NB4 (cell line): Measurements from ENCODE around the gene EIF1AD.
"Not testable (repeated sequence)": the region's sequence is repeated elsewhere in the genome, so short reads cannot be mapped to it uniquely, and the experiment has no call there.

Source experiments
- POLR2A ChIP-seq: IDR thresholded peaks from 2 replicates; pipeline ENCODE4 v1.6.1; 2011; ENCODE audit warnings: mild to moderate bottlenecking; ENCODE audit not compliant: insufficient read length; ENCODE audit errors: extremely low read depth
- TF ChIP-seq, protein P1 (sequence below): IDR thresholded peaks from one replicate; pipeline ENCODE4 v1.5.1; 2012; ENCODE audit warnings: low read depth, low read length

DNA sequence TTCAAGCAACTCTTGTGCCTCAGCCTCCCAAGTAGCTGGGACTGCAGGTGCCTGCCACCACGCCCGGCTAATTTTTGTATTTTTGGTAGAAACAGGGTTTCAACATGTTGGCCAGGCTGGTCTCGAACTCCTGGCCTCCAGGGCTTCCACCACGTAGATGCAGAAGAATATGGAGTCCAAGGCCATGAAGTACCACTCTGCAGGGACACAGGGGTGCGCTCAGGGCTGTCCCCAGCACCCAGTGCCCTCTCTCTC, 21.2 kb upstream of the EIF1AD start:
- TF ChIP-seq, protein P1, sequence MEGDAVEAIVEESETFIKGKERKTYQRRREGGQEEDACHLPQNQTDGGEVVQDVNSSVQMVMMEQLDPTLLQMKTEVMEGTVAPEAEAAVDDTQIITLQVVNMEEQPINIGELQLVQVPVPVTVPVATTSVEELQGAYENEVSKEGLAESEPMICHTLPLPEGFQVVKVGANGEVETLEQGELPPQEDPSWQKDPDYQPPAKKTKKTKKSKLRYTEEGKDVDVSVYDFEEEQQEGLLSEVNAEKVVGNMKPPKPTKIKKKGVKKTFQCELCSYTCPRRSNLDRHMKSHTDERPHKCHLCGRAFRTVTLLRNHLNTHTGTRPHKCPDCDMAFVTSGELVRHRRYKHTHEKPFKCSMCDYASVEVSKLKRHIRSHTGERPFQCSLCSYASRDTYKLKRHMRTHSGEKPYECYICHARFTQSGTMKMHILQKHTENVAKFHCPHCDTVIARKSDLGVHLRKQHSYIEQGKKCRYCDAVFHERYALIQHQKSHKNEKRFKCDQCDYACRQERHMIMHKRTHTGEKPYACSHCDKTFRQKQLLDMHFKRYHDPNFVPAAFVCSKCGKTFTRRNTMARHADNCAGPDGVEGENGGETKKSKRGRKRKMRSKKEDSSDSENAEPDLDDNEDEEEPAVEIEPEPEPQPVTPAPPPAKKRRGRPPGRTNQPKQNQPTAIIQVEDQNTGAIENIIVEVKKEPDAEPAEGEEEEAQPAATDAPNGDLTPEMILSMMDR = not testable (repeated sequence)
- not testable (repeated sequence) for TF ChIP-seq POLR2A
